BJ (cell line): ENCODE results near the gene PDGFRA. TPM values are rescaled to one million over a fixed set of nuclear protein-coding genes. Genes with fewer than 3 reads are reported as not detected.

Source experiments
- CTCF ChIA-PET: fragments of 350-600 bp; formaldehyde crosslinking; extraction: SDS; loops from one replicate; lab custom pipeline; 2021; ENCODE audit warnings: antibody characterized with exemption, inconsistent platforms; lab: Yijun Ruan, JAX
- POLR2A ChIA-PET: fragments of 300-600 bp; sonication (Branson Sonifier 250); formaldehyde crosslinking; extraction: SDS; loops from one replicate; lab custom pipeline; 2021; ENCODE audit warnings: antibody characterized with exemption; lab: Charles Lee
- DNase-seq: peaks from one replicate; pipeline ENCODE4 v3.0.0-alpha.2; 2011; ENCODE audit warnings: low read depth
- H3K27me3 ChIP-seq: 2 replicates; pipeline ENCODE4 v1.6.0; 2011; ENCODE audit warnings: low read length; ENCODE audit not compliant: control insufficient read depth, insufficient read depth
- H3K36me3 ChIP-seq: 2 replicates; pipeline ENCODE4 v1.5.1; 2011; ENCODE audit warnings: low read length; ENCODE audit not compliant: control insufficient read depth, insufficient read depth
- H3K4me3 ChIP-seq: 2 replicates; pipeline ENCODE4 v1.5.1; 2011; ENCODE audit warnings: low read depth, mild to moderate bottlenecking, control low read depth, low read length
- CTCF ChIP-seq: IDR thresholded peaks from 2 replicates; pipeline ENCODE4 v1.5.1; 2011; ENCODE audit warnings: low read depth, mild to moderate bottlenecking, control low read depth, inconsistent platforms, low read length, moderate library complexity; ENCODE audit not compliant: insufficient read depth
- polyA plus RNA-seq: library from polyadenylated mRNA; depleted of rRNA; stranded (reverse); fragments of >200 nt; gene quantifications from 2 replicates; pipeline ENCODE4 v1.2.3, GENCODE V29; 2011

The PDGFRA gene
- polyA plus RNA-seq, 1 experiment = 90.5 TPM

- Histone ChIP-seq H3K4me3 (no peak overlapping the region), H3K27me3 (no peaks in the 10 kb centered on the region), H3K36me3 (peaks cover 53% of the 10 kb centered on the region)
- TF ChIP-seq CTCF = no peak
- POLR2A ChIA-PET = no interaction called here
- CTCF ChIA-PET = no interaction called here
- DNase-seq = no peak
These were observed 61.9 kb downstream of the PDGFRA start for GRCh38 chr4:54290980-54291379.

DNA sequence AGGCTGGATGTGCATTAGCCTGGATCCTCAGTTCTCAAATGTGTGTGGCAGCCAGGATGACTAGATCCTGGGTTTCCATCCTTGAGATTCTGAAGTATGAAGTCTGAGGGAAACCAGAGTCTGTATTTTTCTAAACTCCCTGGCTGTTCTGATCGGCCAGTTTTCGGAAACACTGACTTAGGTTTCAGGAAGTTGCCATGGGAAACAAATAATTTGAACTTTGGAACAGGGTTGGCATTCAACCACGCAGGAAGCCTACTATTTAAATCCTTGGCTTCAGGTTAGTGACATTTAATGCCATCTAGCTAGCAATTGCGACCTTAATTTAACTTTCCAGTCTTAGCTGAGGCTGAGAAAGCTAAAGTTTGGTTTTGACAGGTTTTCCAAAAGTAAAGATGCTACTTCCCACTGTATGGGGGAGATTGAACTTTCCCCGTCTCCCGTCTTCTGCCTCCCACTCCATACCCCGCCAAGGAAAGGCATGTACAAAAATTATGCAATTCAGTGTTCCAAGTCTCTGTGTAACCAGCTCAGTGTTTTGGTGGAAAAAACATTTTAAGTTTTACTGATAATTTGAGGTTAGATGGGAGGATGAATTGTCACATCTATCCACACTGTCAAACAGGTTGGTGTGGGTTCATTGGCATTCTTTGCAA is 67.6 kb downstream of the PDGFRA start:
- TF ChIP-seq CTCF = no peak
- no peak for DNase-seq
- no peaks in the 10 kb centered on the region for H3K27me3 ChIP-seq
- ChIA-PET CTCF (no interaction called here), POLR2A (no interaction called here)
- H3K4me3 ChIP-seq = no peak overlapping the region
- peaks cover 29% of the 10 kb centered on the region for H3K36me3 ChIP-seq

DNA sequence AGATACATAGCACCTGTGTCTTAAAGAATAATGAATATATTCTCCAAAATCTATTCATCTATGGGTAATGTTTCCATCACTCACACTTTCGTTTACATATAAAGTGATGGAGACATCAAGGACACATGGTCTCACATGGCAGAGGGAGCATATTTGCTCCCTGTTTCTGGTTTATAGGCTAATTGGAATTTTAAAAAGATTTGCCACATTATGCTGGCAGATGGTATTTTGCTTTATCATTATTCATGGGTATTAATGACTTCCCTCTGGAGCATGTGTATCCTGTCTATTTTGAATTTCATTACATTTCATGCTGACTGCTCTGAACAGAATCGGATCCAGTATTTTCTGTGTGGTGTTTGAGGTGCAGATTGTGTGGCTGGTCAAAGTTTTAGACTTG is 79.0 kb downstream of the PDGFRA start:
- TF ChIP-seq CTCF = no peak
- Histone ChIP-seq H3K36me3 (no peaks in the 10 kb centered on the region), H3K27me3 (peaks cover 4% of the 10 kb centered on the region), H3K4me3 (no peak overlapping the region)
- POLR2A ChIA-PET = no interaction called here
- CTCF ChIA-PET = interaction anchor here (0.8 to 2.0 kb wide), 3 partner anchors 9 to 14 kb away, joined by 3 to 13 read pairs (median 3); no protein-coding TSS in a partner anchor
- no peak for DNase-seq

DNA sequence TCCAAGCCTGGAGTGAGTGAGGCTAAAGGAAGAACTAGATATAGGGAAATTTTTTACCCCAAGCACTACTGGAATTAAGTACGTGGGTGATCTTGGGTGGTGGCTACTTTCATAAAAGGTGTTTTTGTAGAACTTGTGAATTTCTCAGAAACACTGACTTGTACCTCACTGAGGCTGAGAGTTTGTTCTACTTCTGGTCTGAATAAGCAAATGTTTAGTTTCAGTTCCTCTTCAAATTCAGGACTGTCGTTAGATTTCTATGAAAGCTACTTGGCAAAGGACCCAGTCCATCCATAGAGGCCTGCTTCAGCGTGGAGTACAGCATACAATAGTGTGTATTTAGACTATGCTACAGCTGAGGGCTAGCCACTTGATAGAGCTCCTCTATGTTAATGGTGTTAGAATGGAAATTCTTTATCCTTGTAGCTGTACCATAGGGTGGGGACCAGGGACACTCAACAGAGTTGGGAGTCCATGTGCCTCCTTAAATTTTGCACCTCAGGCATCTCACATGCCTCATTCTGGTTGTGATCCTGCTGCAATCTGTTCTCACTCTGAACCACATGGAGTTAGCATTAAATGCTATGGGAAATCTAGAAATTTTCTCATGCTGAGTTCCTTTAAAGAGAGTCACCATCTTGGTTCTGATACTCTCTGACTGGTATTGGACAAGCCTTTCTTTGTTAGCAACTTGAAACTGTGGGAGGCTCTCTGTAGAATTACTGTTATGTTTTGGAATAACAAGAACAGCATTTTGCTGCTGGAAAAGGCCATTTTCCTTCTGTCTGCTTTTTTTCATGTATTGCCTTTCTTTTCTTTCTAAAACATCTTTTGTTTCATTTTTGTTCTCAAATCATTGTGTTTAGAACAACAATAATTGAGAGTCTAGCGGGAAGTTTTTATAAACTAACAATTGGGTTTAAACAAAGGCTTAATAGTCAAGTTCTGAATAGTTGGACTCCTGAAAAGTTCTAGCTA is 86.8 kb downstream of the PDGFRA start:
- H3K36me3 ChIP-seq = no peaks in the 10 kb centered on the region
- H3K4me3 ChIP-seq = no peak overlapping the region
- DNase-seq = no peak
- POLR2A ChIA-PET = no interaction called here
- CTCF ChIA-PET = interaction anchor here (1.1 to 3.0 kb wide), 2 partner anchors 16 to 645 kb away, joined by 3 to 13 read pairs; no protein-coding TSS in a partner anchor
- no peak for TF ChIP-seq CTCF
- no peaks in the 10 kb centered on the region for H3K27me3 ChIP-seq

DNA sequence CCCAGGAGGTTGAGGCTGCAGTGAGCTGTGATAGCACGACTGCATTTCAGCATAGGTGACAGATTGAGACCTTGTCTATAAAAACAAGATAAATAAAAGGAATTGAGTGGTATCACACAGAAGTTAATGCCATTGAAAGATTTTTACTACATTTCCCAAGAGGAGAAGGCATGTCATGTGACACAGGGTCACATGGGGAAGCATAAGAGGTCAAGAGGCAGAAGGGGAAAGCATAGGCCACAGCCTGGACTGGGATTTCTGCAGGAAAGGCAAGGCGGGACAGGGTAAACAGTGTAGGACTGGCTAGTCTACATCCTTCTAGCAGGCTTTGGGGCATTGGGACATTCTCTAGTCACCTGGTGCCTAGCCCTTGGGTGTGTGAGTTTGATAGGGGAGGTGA is 88.6 kb downstream of the PDGFRA start:
- POLR2A ChIA-PET = no interaction called here
- Histone ChIP-seq H3K27me3 (no peaks in the 10 kb centered on the region), H3K36me3 (no peaks in the 10 kb centered on the region), H3K4me3 (no peak overlapping the region)
- CTCF ChIA-PET = interaction anchor here (1.3 to 3.0 kb wide), 6 partner anchors 8 to 653 kb away, joined by 3 to 13 read pairs (median 7); no protein-coding TSS in a partner anchor
- no peak for DNase-seq
- no peak for TF ChIP-seq CTCF
